ENCODE data around the gene ATG4A. TPM values are rescaled to one million over a fixed set of nuclear protein-coding genes. Genes with fewer than 3 reads are reported as not detected.

ATG4A gene
- total and polyA plus RNA-seq, 9 of the 15 experiments (the other 6 are each of a cell fraction or from before 2014, with no cell fraction given) = 7.3 to 24.5 (median 16.6) TPM

DNA sequence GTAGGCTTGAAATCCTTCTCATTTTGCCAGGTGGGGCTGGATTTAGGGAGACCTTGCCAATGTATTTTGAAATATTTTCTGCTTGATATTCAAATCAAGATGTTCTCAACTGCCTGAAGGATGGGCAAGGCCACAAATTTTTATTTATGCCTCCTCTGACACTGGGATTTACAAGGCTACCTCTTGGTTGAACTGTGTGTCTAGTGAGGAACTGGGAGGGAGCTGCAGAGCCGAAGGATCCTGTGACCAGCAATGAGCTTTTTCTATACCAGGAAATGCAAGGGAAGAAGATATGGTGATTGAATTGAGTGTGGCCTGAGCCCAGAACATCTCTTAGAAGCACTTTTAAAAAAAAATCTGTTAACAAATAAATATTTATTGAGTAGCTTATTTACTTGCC, 31.8 kb upstream of the ATG4A start:
- no peak overlapping the region for H3K27ac ChIP-seq (ENCODE audit: extremely low read depth, low read depth, low read length)
- no TSS peak for BruUV-seq (replicated peaks)
- H3K79me2 ChIP-seq (ENCODE audit: control insufficient read depth, insufficient read depth, low read length) = no peaks in the 10 kb centered on the region
- FAIRE-seq (no peak), ATAC-seq (no peak), DNase-seq (ENCODE audit: extremely low read depth in 1 of 4, low spot score in 3 of 4) (no peak)
- WGBS (ENCODE audit: insufficient coverage, low coverage, missing lambda C conversion rate) = 8% methylated on average over 1 of the region's 1 CpG
- TF ChIP-seq BMI1 (IDR thresholded peaks at IDR 0.05; ENCODE audit: low read length) = no peak
- no peak for TF ChIP-seq ZNF583 (CRISPR knock-in tag; IDR thresholded peaks at IDR 0.05)
- TF ChIP-seq ZNF75A (CRISPR knock-in tag; IDR thresholded peaks at IDR 0.05) = no peak
- no peak for TF ChIP-seq MAFK (IDR thresholded peaks at IDR 0.05; ENCODE audit: low read length)
- TF ChIP-seq RBM17 (IDR thresholded peaks at IDR 0.05; ENCODE audit: borderline replicate concordance, low read depth, low read length) = no peak
- TF ChIP-seq ZNF3 (CRISPR knock-in tag; IDR thresholded peaks at IDR 0.05) = no peak
- TF ChIP-seq TAF1 (IDR thresholded peaks at IDR 0.05; ENCODE audit: control insufficient read depth, extremely low read depth, insufficient read depth, low read length, severe bottlenecking) = no peak
- no peak for TF ChIP-seq CBX3 (IDR thresholded peaks at IDR 0.05; ENCODE audit: borderline replicate concordance in 1 of 2, low read length in 2 of 2)
- TF ChIP-seq POLR2AphosphoS5 (IDR thresholded peaks at IDR 0.05; ENCODE audit: control insufficient read depth, insufficient read depth, low read depth, low read length) = no peak
- no peak for TF ChIP-seq ERF (CRISPR knock-in tag; IDR thresholded peaks at IDR 0.05)
- TF ChIP-seq NCOA4 (IDR thresholded peaks at IDR 0.05; ENCODE audit: partially characterized antibody) = no peak
- TF ChIP-seq MTA2 (IDR thresholded peaks at IDR 0.05; ENCODE audit: low read depth) = no peak
- ChIA-PET CTCF (ENCODE audit: low intra/inter-chr PET ratio) (no interaction called here), POLR2A (no interaction called here)
- H3K27me3 ChIP-seq (ENCODE audit: control insufficient read depth in 2 of 2, insufficient read depth in 2 of 2, low read length in 2 of 2) = no peaks in the 10 kb centered on the region
- 0 out of 2 replicates have a peak, but pooled peaks cover 2% of the 10 kb centered on the region for H4K20me1 ChIP-seq (replicated peaks; ENCODE audit: control insufficient read depth, insufficient read depth, low read length)
- no peaks in the 10 kb centered on the region for H3K4me1 ChIP-seq (replicated peaks in 1 of 2; ENCODE audit: control insufficient read depth in 2 of 2, insufficient read depth in 2 of 2, low read length in 2 of 2)
- H3K9me1 ChIP-seq (ENCODE audit: control insufficient read depth, insufficient read depth, low read length) = no peaks in the 10 kb centered on the region
- H3K9ac ChIP-seq (ENCODE audit: insufficient read depth in 1 of 2, low read depth in 2 of 2, low read length in 2 of 2) = no peak overlapping the region
- in situ Hi-C loops (cut with MboI) (no loop called here), intact Hi-C loops (cut with micrococcal nuclease) (no loop called here)
- no peak overlapping the region for H3K4me3 ChIP-seq
- no peak overlapping the region for H3K4me2 ChIP-seq (ENCODE audit: insufficient read depth, low read length)
- H2AFZ ChIP-seq (ENCODE audit: low read depth, low read length) = no peak overlapping the region
- H3K9me3 ChIP-seq (replicated peaks; ENCODE audit: control insufficient read depth, insufficient read depth, low read depth, low read length) = no peaks in the 10 kb centered on the region
- no peaks in the 10 kb centered on the region for H3K36me3 ChIP-seq (ENCODE audit: control insufficient read depth, insufficient read depth, low read length)

All from K562 (cell line).